DMS53 (cell line): Measurements from ENCODE around the gene SLC7A8.

Source experiments
- DNase-seq: peaks from one replicate; lab custom pipeline; 2025; lab: John Stamatoyannopoulos, UW

SLC7A8 gene

DNA sequence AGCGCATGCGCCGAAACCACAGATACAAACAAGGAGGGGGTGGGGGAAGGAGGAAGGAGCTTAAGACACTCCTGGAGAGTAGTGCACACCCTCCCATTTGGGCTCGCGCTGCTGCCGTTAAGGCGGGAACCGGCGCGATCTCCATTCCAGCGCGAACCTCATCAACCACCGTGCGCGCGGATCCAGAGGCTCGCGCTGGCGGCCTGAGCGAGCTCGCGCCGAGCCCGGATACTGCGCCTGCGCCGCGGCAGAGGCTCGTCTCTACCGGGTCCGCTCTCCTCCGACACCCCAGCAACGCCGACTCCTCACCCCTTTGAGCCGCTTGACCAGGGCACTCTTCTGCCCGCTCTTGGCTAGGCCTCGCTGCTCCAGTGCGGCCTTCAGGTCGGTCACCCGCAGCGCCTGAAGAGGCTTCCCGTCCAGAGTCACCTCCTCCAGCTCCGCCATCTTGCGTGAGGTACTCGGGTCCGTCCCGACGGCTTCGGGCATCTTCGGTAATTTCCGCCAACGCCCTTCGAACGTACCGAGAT lies 88.7 kb downstream of the SLC7A8 start, which contains the start of gene ACIN1:
Gene ACIN1 (minus strand): TSS at position 471 of the 530 bp plus-strand sequence. CDS start 24 bp downstream, at position 447.
- DNase-seq = no peak

GRCh38 chr14:23093991-23094665 lies 89.3 kb downstream of the SLC7A8 start:
- DNase-seq = no peak

DNA sequence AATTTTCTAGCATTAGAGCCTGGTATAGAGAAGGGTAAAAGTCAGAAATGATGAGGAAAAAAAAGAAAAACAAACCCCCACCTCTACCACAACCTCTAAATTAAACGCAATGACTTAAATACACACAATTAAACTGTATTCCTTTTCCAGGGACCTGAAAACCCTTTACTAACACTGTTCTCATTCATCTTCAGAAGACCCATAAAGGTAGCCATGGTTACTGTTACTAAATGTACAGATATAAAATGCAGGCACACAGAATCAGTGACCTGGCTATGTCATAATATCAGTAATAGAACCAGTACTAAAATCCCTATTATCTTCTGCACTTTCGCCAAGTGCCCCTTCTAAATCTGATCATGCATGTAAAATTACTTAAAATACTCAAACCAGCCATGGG lies 89.9 kb downstream of the SLC7A8 start:
- no peak for DNase-seq

GRCh38 chr14:23093104-23093503 lies 90.4 kb downstream of the SLC7A8 start:
- DNase-seq = no peak

DNA sequence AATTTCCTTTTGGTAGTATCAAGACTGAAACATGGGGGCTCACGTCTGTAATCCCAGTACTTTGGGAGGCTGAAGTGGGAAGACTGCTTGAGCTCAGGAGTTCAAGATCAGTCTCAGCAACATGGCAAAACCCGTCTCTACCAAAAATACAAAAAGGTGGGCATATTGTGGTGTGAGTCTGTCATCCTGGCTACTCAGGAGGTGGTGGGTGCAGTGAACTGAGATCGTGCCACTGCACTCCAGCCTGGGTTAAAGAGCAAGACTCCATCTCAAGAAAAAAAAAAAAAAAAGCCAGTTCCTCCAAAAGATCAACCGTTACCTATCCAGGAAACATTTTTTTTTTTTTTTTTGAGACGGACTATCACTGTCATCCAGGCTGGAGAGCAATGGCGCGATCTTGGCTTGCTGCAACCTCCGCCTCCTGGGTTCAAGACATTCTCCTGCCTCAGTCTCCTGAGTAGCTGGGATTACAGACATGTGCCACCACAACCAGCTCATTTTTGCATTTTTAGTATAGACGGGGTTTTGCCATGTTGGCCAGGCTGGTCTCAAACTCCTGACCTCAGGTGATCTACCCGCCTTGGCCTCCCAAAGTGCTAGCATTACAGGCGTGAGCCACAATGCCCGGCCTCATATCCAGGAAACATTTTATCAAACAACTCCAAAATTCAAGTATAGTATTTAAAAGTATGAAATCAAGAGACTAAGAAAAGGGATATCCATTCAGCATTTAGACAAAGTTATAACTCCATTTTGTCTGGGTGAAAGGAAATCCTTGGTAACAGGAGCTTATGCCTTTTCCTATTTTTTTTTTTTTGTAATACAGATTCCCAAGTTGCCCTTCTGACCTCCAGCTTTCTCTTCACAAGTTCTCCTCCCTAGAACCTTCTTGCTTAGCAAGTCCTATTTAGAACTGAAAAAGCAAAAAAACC lies 91.9 kb downstream of the SLC7A8 start:
- DNase-seq = no peak

- no peak for DNase-seq
Measured at GRCh38 chr14:23090254-23090636, 93.2 kb downstream of the SLC7A8 start.

DNA sequence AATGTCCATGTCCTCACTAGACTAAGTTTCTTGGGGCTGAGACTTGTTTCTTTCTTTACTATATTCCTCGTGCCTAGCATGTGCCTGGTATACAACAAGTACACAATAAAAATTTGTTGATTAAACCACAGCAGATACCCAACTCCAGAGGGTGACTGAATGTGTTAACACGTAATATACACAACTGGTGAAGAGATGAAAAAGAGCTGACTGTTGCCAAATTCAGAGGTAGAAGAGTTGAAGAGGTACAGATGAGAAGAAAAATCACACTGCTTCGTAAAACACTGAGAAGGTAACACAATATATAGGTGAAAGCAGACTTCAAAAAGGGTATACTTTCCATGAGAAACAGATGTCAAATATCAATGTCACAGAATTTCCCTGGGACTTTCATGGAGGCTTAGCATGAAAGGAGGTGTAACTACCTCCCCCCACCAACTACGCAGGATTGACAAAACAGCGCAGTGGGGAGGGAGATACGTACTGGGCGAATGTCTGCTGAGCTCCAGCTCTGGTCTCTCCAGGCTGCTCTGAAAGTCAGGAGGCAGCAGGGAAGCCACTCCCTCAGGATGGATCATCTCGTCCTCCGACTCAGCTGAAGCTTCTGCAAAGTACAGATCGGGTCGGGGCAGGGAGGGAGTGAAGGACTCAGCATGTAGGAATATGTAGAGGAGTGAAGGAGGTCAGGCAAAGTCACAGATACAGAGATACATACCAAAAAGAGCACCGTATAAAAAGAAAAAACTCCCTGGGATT lies 93.8 kb downstream of the SLC7A8 start:
- DNase-seq = no peak

- DNase-seq = no peak
Measured at GRCh38 chr14:23086565-23086964, 96.9 kb downstream of the SLC7A8 start.

DNA sequence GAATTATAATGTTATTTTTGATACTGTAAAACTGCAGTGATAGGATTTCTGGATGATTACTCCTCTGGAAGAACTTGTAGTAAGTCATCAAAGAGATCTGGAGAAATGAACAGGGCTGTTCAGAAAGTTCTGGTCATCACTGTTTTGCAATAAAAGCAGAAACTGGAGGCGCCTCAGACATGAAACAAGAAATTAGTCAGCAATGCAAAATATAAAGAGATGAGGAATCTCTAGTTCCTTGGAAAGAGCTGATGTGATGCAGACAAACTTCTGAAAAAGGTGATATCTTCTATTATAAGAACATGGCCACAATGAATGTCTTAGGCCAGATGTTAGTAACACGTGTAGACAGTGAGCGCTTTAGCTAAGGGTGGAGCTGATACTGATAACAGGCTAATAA lies 98.0 kb downstream of the SLC7A8 start:
- no peak for DNase-seq

GRCh38 chr14:23080474-23080873 lies 103.0 kb downstream of the SLC7A8 start:
- no peak for DNase-seq

- DNase-seq = no peak
Measured at GRCh38 chr14:23079716-23080115, 103.7 kb downstream of the SLC7A8 start.

DNA sequence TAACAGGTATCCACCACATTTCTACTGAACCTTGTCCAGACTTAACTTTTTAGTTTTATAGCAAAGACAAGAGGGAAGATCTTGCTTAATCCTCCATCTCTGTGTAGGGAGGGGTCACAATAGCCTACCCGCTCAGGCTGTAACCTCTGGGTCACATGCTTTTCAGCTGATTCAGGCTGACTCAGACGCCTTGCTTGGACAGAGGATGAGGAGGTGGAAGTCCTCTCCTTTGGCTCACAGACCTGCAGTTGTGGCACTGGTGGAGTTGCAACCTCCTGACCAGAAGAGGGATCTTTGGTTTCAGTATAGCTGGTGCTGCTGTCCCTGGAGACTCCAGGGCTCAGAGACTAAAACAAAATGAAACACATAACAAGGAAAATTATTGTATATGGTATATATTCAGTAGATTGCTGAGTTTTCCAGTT lies 104.8 kb downstream of the SLC7A8 start:
- no peak for DNase-seq

GRCh38 chr14:23077962-23078361 lies 105.5 kb downstream of the SLC7A8 start:
- no peak for DNase-seq

- DNase-seq = no peak
Measured at GRCh38 chr14:23076785-23077408, 106.6 kb downstream of the SLC7A8 start.
